K562 (cell line): ENCODE data around the gene CDKL1. TPM values are rescaled to one million over a fixed set of nuclear protein-coding genes. Genes with fewer than 3 reads are reported as not detected.
A peak's percentile ranks its signal among the peaks of the same experiment; 100 is the strongest.

ENCODE experiments used
- ATF1 ChIP-seq, 2 experiments: fragments of 450-650 bp in 1 of 2; IDR thresholded peaks; 2 replicates each; pipeline ENCODE4 v1.6.1; 2016; ENCODE audit warnings: missing compliant biosample characterization in 1 of 2, missing genetic modification characterization in 1 of 2
- ETV6 ChIP-seq, 3 experiments: fragments of 150-350 bp in 1 of 3; sonication (generic) in 1 of 3; formaldehyde crosslinking in 1 of 3; IDR thresholded peaks; 2 replicates each; pipeline versions ENCODE4 v1.6.1 to v1.8.0; 2014 to 2022; ENCODE audit warnings: borderline replicate concordance in 2 of 3, low read depth in 2 of 3, antibody characterized with exemption in 1 of 3, low read length in 1 of 3, mild to moderate bottlenecking in 1 of 3, missing genetic modification reagents in 1 of 3
- HCFC1 ChIP-seq: IDR thresholded peaks from 2 replicates; pipeline ENCODE4 v1.6.1; 2012; ENCODE audit warnings: low read depth, low read length, improper control_type of control experiment
- KAT8 ChIP-seq: fragments of 450-650 bp; IDR thresholded peaks from 2 replicates; pipeline ENCODE4 v1.6.1; 2016; ENCODE audit warnings: low read depth, mild to moderate bottlenecking
- MAX ChIP-seq: sonication (generic); formaldehyde crosslinking; IDR thresholded peaks from 2 replicates; pipeline ENCODE4 v1.9.0; 2022; ENCODE audit warnings: mild to moderate bottlenecking, missing genetic modification reagents
- NCOA4 ChIP-seq: fragments of 450-650 bp; IDR thresholded peaks from 2 replicates; pipeline ENCODE4 v1.6.1; 2018; ENCODE audit warnings: mild to moderate bottlenecking; ENCODE audit not compliant: partially characterized antibody
- NCOR1 ChIP-seq: fragments of 450-650 bp; IDR thresholded peaks from 2 replicates; pipeline ENCODE4 v1.6.1; 2016; ENCODE audit warnings: mild to moderate bottlenecking, moderate library complexity
- NR2C2 ChIP-seq, 2 experiments: fragments of 200-800 bp in 1 of 2; sonication (Bioruptor generic) in 1 of 2; sonication (generic) in 1 of 2; formaldehyde crosslinking in 1 of 2; IDR thresholded peaks; 2 replicates each; pipeline versions ENCODE4 v1.6.1 to v1.8.0; 2016 to 2022; ENCODE audit warnings: mild to moderate bottlenecking in 1 of 2, missing compliant biosample characterization in 1 of 2, missing genetic modification characterization in 1 of 2, missing genetic modification reagents in 1 of 2
- POLR2A ChIP-seq: fragments of 450-650 bp; conservative IDR thresholded peaks from 2 replicates; pipeline ENCODE4 v1.6.1; 2016
- POLR2B ChIP-seq: fragments of 450-650 bp; IDR thresholded peaks from 2 replicates; pipeline ENCODE4 v1.6.1; 2018; ENCODE audit warnings: low read depth; ENCODE audit not compliant: partially characterized antibody
- RBBP5 ChIP-seq: fragments of 200-600 bp; sonication (generic); IDR thresholded peaks from 2 replicates; pipeline ENCODE4 v1.6.1; 2012; ENCODE audit warnings: borderline replicate concordance, mild to moderate bottlenecking, low read length, control low read depth, inconsistent platforms; ENCODE audit not compliant: insufficient read depth, poor library complexity, severe bottlenecking
- SAP30 ChIP-seq: fragments of 200-600 bp; sonication (generic); IDR thresholded peaks from 2 replicates; pipeline ENCODE4 v1.6.1; 2012; ENCODE audit warnings: borderline replicate concordance, low read depth, mild to moderate bottlenecking, moderate library complexity, low read length, control low read depth, inconsistent platforms; ENCODE audit not compliant: insufficient read depth, poor library complexity, severe bottlenecking
- TSHZ1 ChIP-seq: fragments of 250-450 bp; sonication (Bioruptor Pico); IDR thresholded peaks from 2 replicates; pipeline ENCODE4 v1.4.0; 2020; ENCODE audit warnings: mild to moderate bottlenecking, moderate library complexity
- ZBTB1 ChIP-seq: sonication (generic); formaldehyde crosslinking; IDR thresholded peaks from 2 replicates; pipeline ENCODE4 v1.8.1; 2023; ENCODE audit warnings: missing genetic modification reagents, low read depth, mild to moderate bottlenecking, borderline replicate concordance
- ZBTB2 ChIP-seq: fragments of 450-650 bp; IDR thresholded peaks from 2 replicates; pipeline ENCODE4 v1.6.1; 2016; ENCODE audit warnings: antibody characterized with exemption
- ZBTB7A ChIP-seq: IDR thresholded peaks from 2 replicates; pipeline ENCODE4 v1.6.1; 2011; ENCODE audit warnings: low read depth, mild to moderate bottlenecking, low read length, moderate library complexity, borderline replicate concordance; ENCODE audit not compliant: control insufficient read depth
- ZNF217 ChIP-seq: sonication (generic); formaldehyde crosslinking; IDR thresholded peaks from 2 replicates; pipeline ENCODE4 v1.8.0; 2022; ENCODE audit warnings: mild to moderate bottlenecking, missing genetic modification reagents
- ZNF232 ChIP-seq: sonication (generic); formaldehyde crosslinking; IDR thresholded peaks from 2 replicates; pipeline ENCODE4 v1.8.0; 2022; ENCODE audit warnings: mild to moderate bottlenecking, missing genetic modification reagents
- ZNF263 ChIP-seq: sonication (generic); formaldehyde crosslinking; IDR thresholded peaks from 2 replicates; pipeline ENCODE4 v1.8.0; 2022; ENCODE audit warnings: mild to moderate bottlenecking, missing genetic modification reagents, borderline replicate concordance
- polyA plus RNA-seq, 8 experiments: library from polyadenylated mRNA; depleted of rRNA in 4 of 8; stranded (reverse) in 5 of 8; unstranded in 3 of 8; fragments of >200 nt; fragmentation: Nextera tagmentation in 2 of 8; fragmentation: Illumina TruSeq in 1 of 8; extraction: Ambion mirVana in 2 of 8; extraction: Trizol in 1 of 8; gene quantifications; 2 replicates each; pipeline versions ENCODE4 v1.2.1 to v1.2.3, GENCODE V29; 2011 to 2014; ENCODE audit warnings: inconsistent platforms in 1 of 8, missing spikeins in 1 of 8
- total RNA-seq, 7 experiments: library from RNA; depleted of rRNA in 6 of 7; stranded (reverse); fragments of >200 nt in 6 of 7; fragmentation: Illumina TruSeq in 2 of 7; extraction: Trizol in 2 of 7; gene quantifications; 2 replicates each; pipeline versions ENCODE4 v1.2.1 to v1.2.3, GENCODE V29; 2011 to 2021; ENCODE audit warnings: low replicate concordance in 1 of 7

Gene CDKL1
- total and polyA plus RNA-seq, 9 of the 15 experiments (the other 6 are each of a cell fraction or from before 2014, with no cell fraction given), result 2.3 to 35.0 (median 7.5) TPM

- TF ChIP-seq TSHZ1 (CRISPR knock-in tag) (no peak), SAP30 (peak; percentile 48), ETV6 (IDR thresholded peaks at IDR 0.05; ENCODE audit: borderline replicate concordance in 1 of 2, low read depth in 2 of 2, low read length in 1 of 2) (no peak), ETV6 (CRISPR knock-in tag; IDR thresholded peaks at IDR 0.05; ENCODE audit: borderline replicate concordance) (no peak; the same call in 1 of the 2 replicates), ZBTB7A (peak; percentile 41; the same call in 1 of the 2 replicates), NR2C2 (CRISPR knock-in tag; IDR thresholded peaks at IDR 0.05) (peak; percentile 59; the same call in 1 of the 2 replicates), NR2C2 (tag; IDR thresholded peaks at IDR 0.05) (peak; percentile 82), ATF1 (CRISPR knock-in tag; IDR thresholded peaks at IDR 0.05) (no peak), ATF1 (tag; IDR thresholded peaks at IDR 0.05) (0 out of 2 replicates have a peak, but pooled peaks have one; percentile 61), NCOR1 (no peak), ZNF217 (CRISPR knock-in tag) (no peak), ZBTB1 (CRISPR knock-in tag) (peak; percentile 58; the same call in 1 of the 2 replicates), ZBTB2 (peak; percentile 60; the same call in 1 of the 2 replicates), POLR2B (peak; percentile 69), NCOA4 (no peak), POLR2A (peak; percentile 83), KAT8 (no peak), ZNF263 (peak; percentile 49; the same call in 1 of the 2 replicates), HCFC1 (no peak; the same call in 1 of the 2 replicates), MAX (CRISPR knock-in tag) (peak; percentile 97), RBBP5 (peak; percentile 87), ZNF232 (peak; percentile 77)
These were observed 84.5 kb downstream of the CDKL1 start, which contains the start of the genes DMAC2L and L2HGDH (continued) for GRCh38 chr14:50311972-50312733.
